Mesendoderm (in vitro differentiated cells): ENCODE measurements around the gene NDUFB11. TPM values are rescaled to one million over a fixed set of nuclear protein-coding genes. Genes with fewer than 3 reads are reported as not detected.

Experiments used
- DNase-seq: peaks from one replicate; pipeline ENCODE4 v3.0.0; 2013
- H2AK5ac ChIP-seq: 2 replicates; pipeline ENCODE4 v1.6.1; 2013; ENCODE audit warnings: low read length, inconsistent platforms
- H2BK120ac ChIP-seq: 2 replicates; pipeline ENCODE4 v1.6.1; 2013; ENCODE audit warnings: low read depth, mild to moderate bottlenecking, low read length, moderate library complexity, mixed read lengths
- H2BK15ac ChIP-seq: replicated peaks from 2 replicates; pipeline ENCODE4 v1.6.1; 2013; ENCODE audit warnings: low read depth, mild to moderate bottlenecking, moderate library complexity
- H2BK5ac ChIP-seq: 2 replicates; pipeline ENCODE4 v1.6.1; 2013; ENCODE audit warnings: low read length, inconsistent platforms
- H3K18ac ChIP-seq: 2 replicates; pipeline ENCODE4 v1.6.1; 2013; ENCODE audit warnings: mild to moderate bottlenecking, low read length, mixed read lengths
- H3K23ac ChIP-seq: one replicate; pipeline ENCODE4 v1.6.1; 2013; ENCODE audit warnings: low read length
- H3K27ac ChIP-seq: 2 replicates; pipeline ENCODE4 v1.5.1; 2013; ENCODE audit warnings: low read depth, mild to moderate bottlenecking, inconsistent platforms, low read length, moderate library complexity
- H3K27me3 ChIP-seq: 2 replicates; pipeline ENCODE4 v1.6.1; 2013; ENCODE audit warnings: low read length, control low read depth, mild to moderate bottlenecking, inconsistent platforms; ENCODE audit not compliant: insufficient read depth, poor library complexity
- H3K36me3 ChIP-seq: 2 replicates; pipeline ENCODE4 v1.6.1; 2013; ENCODE audit warnings: low read length, inconsistent platforms; ENCODE audit not compliant: control insufficient read depth, insufficient read depth
- H3K4ac ChIP-seq: one replicate; pipeline ENCODE4 v1.6.1; 2013; ENCODE audit warnings: low read depth, mild to moderate bottlenecking, low read length, moderate library complexity
- H3K4me1 ChIP-seq: 2 replicates; pipeline ENCODE4 v1.6.1; 2013; ENCODE audit warnings: low read depth, low read length, inconsistent platforms; ENCODE audit not compliant: control insufficient read depth
- H3K4me2 ChIP-seq: 2 replicates; pipeline ENCODE4 v1.6.1; 2013; ENCODE audit warnings: low read length
- H3K4me3 ChIP-seq: 2 replicates; pipeline ENCODE4 v1.5.1; 2013; ENCODE audit warnings: mild to moderate bottlenecking, low read length
- H3K56ac ChIP-seq: one replicate; pipeline ENCODE4 v1.6.1; 2013; ENCODE audit warnings: low read length
- H3K79me1 ChIP-seq: 2 replicates; pipeline ENCODE4 v1.6.1; 2013; ENCODE audit warnings: low read length, inconsistent platforms
- H3K79me2 ChIP-seq: 2 replicates; pipeline ENCODE4 v1.6.1; 2013; ENCODE audit warnings: mild to moderate bottlenecking, low read length; ENCODE audit not compliant: control insufficient read depth, insufficient read depth
- H3K9ac ChIP-seq: 2 replicates; pipeline ENCODE4 v1.6.1; 2013; ENCODE audit warnings: low read length, inconsistent platforms
- H4K5ac ChIP-seq: one replicate; pipeline ENCODE4 v1.6.1; 2013; ENCODE audit warnings: low read length
- H4K8ac ChIP-seq: one replicate; pipeline ENCODE4 v1.6.1; 2013; ENCODE audit warnings: low read depth, mild to moderate bottlenecking, control low read depth, low read length, moderate library complexity
- WGBS: extraction: QIAGEN DNeasy Blood & Tissue Kit; methylation state at CpG from one replicate; pipeline ENCODE4 v1.1.7; 2013; ENCODE audit warnings: low lambda C conversion rate, missing lambda C conversion rate; ENCODE audit not compliant: insufficient coverage; ENCODE audit errors: extremely low coverage; 5-methylcytosine and 5-hydroxymethylcytosine counted together
- polyA plus RNA-seq, 2 experiments: library from polyadenylated mRNA; stranded (reverse); fragments of 200-250 nt; gene quantifications; one replicate each; pipeline ENCODE4 v1.2.3, GENCODE V29; 2013

Gene NDUFB11
- polyA plus RNA-seq (2013, experiment 1 of 2): 100 TPM
- 101 TPM for polyA plus RNA-seq (2013, experiment 2 of 2)

GRCh38 chrX:47144626-47145394 is at the start of gene NDUFB11, which contains the start of gene RBM10:
Gene NDUFB11 (minus strand): TSS chrX:47144702. CDS start chrX:47144679, 23 bp downstream.
Gene RBM10 (plus strand): TSS chrX:47145221. CDS start chrX:47147482, 2,261 bp downstream.
- no peak within 1 kb of the TSS for H3K23ac ChIP-seq
- H3K4me3 ChIP-seq: peak within 1 kb of the TSS; percentile 86
- H3K18ac ChIP-seq: peak within 1 kb of the TSS; percentile 60
- no peak within 1 kb of the TSS for H4K8ac ChIP-seq
- peaks cover 3% of the 10 kb centered on the region for H3K79me1 ChIP-seq
- peak within 1 kb of the TSS; percentile 79 for H3K27ac ChIP-seq
- H3K27me3 ChIP-seq: no peaks in the 10 kb centered on the region
- no peak within 1 kb of the TSS for H2AK5ac ChIP-seq
- peak within 1 kb of the TSS; percentile 95 for H3K9ac ChIP-seq
- no CpG with 5 or more reads among the region's 54 CpGs for WGBS
- no peak within 1 kb of the TSS for H2BK5ac ChIP-seq
- no peak within 1 kb of the TSS for H2BK15ac ChIP-seq
- H3K36me3 ChIP-seq: no peaks in the 10 kb centered on the region
- no peaks in the 10 kb centered on the region for H3K4me1 ChIP-seq
- H3K79me2 ChIP-seq: peaks cover 44% of the 10 kb centered on the region
- H3K56ac ChIP-seq: peak within 1 kb of the TSS; percentile 95
- no peak within 1 kb of the TSS for H2BK120ac ChIP-seq
- H4K5ac ChIP-seq: no peak within 1 kb of the TSS
- peak; percentile 97 for DNase-seq
- H3K4me2 ChIP-seq: peak within 1 kb of the TSS; percentile 83
- H3K4ac ChIP-seq: peak within 1 kb of the TSS; percentile 62

GRCh38 chrX:47193475-47194193 is 49.1 kb upstream of the NDUFB11 start, which contains the start of gene UBA1:
Gene UBA1 (plus strand): TSS chrX:47193829. CDS start chrX:47198803, 4,974 bp downstream.
- no peak within 1 kb of the TSS for H4K5ac ChIP-seq
- H3K27me3 ChIP-seq: no peaks in the 10 kb centered on the region
- no peak within 1 kb of the TSS for H2BK120ac ChIP-seq
- DNase-seq: peak; percentile 96
- no CpG with 5 or more reads among the region's 50 CpGs for WGBS
- H2AK5ac ChIP-seq: no peak within 1 kb of the TSS
- peak within 1 kb of the TSS; percentile 79 for H3K27ac ChIP-seq
- no peak within 1 kb of the TSS for H2BK15ac ChIP-seq
- peaks cover 36% of the 10 kb centered on the region for H3K79me2 ChIP-seq
- no peak within 1 kb of the TSS for H2BK5ac ChIP-seq
- no peaks in the 10 kb centered on the region for H3K79me1 ChIP-seq
- H3K4me1 ChIP-seq: peaks cover 10% of the 10 kb centered on the region
- H4K8ac ChIP-seq: no peak within 1 kb of the TSS
- peak within 1 kb of the TSS; percentile 72 for H3K4me3 ChIP-seq
- peak within 1 kb of the TSS; percentile 89 for H3K9ac ChIP-seq
- peak within 1 kb of the TSS; percentile 95 for H3K4ac ChIP-seq
- peak within 1 kb of the TSS; percentile 88 for H3K18ac ChIP-seq
- H3K36me3 ChIP-seq: no peaks in the 10 kb centered on the region
- peak within 1 kb of the TSS; percentile 45 for H3K23ac ChIP-seq
- H3K4me2 ChIP-seq: peak within 1 kb of the TSS; percentile 54
- H3K56ac ChIP-seq: peak within 1 kb of the TSS; percentile 95

- Histone ChIP-seq H3K27me3 (no peaks in the 10 kb centered on the region), H3K4me3 (no peak overlapping the region), H3K79me2 (peaks cover 27% of the 10 kb centered on the region), H3K23ac (no peak overlapping the region), H3K27ac (no peak overlapping the region), H4K5ac (no peak overlapping the region), H3K18ac (no peak overlapping the region), H3K9ac (peak overlapping the region; percentile 46), H3K36me3 (no peaks in the 10 kb centered on the region), H2AK5ac (no peak overlapping the region), H2BK5ac (no peak overlapping the region), H3K79me1 (no peaks in the 10 kb centered on the region), H4K8ac (no peak overlapping the region), H3K56ac (no peak overlapping the region), H3K4me2 (peak overlapping the region; percentile 14), H2BK120ac (no peak overlapping the region), H2BK15ac (no peak overlapping the region), H3K4ac (no peak overlapping the region), H3K4me1 (peaks cover 7% of the 10 kb centered on the region)
- DNase-seq: peak; percentile 74
- no CpG with 5 or more reads among the region's 16 CpGs for WGBS
These were observed 47.4 kb upstream of the NDUFB11 start for GRCh38 chrX:47191806-47192401.

- H3K23ac ChIP-seq: no peak overlapping the region
- DNase-seq: peak; percentile 30
- H3K27me3 ChIP-seq: no peaks in the 10 kb centered on the region
- H3K27ac ChIP-seq: no peak overlapping the region
- no peaks in the 10 kb centered on the region for H3K79me1 ChIP-seq
- peak overlapping the region; percentile 64 for H3K9ac ChIP-seq
- peak overlapping the region; percentile 76 for H3K56ac ChIP-seq
- H3K79me2 ChIP-seq: peaks cover 21% of the 10 kb centered on the region
- H4K5ac ChIP-seq: no peak overlapping the region
- H3K4ac ChIP-seq: no peak overlapping the region
- peak overlapping the region; percentile 29 for H3K4me3 ChIP-seq
- H4K8ac ChIP-seq: no peak overlapping the region
- H2BK5ac ChIP-seq: no peak overlapping the region
- no peaks in the 10 kb centered on the region for H3K36me3 ChIP-seq
- H2BK15ac ChIP-seq: no peak overlapping the region
- H3K4me2 ChIP-seq: peak overlapping the region; percentile 29
- peaks cover 3% of the 10 kb centered on the region for H3K4me1 ChIP-seq
- H2BK120ac ChIP-seq: no peak overlapping the region
- H2AK5ac ChIP-seq: no peak overlapping the region
- no peak overlapping the region for H3K18ac ChIP-seq
- WGBS: no CpG with 5 or more reads among the region's 26 CpGs
These were observed 46.8 kb upstream of the NDUFB11 start for GRCh38 chrX:47191331-47191730.

- no peak overlapping the region for H2AK5ac ChIP-seq
- H4K8ac ChIP-seq: no peak overlapping the region
- H3K4me2 ChIP-seq: peak overlapping the region; percentile 29
- no peak overlapping the region for H4K5ac ChIP-seq
- H2BK5ac ChIP-seq: no peak overlapping the region
- H3K18ac ChIP-seq: no peak overlapping the region
- no peak overlapping the region for H3K27ac ChIP-seq
- no peak overlapping the region for H3K4ac ChIP-seq
- H3K36me3 ChIP-seq: no peaks in the 10 kb centered on the region
- peak overlapping the region; percentile 64 for H3K9ac ChIP-seq
- peak overlapping the region; percentile 29 for H3K4me3 ChIP-seq
- peak overlapping the region; percentile 76 for H3K56ac ChIP-seq
- no peak overlapping the region for H2BK120ac ChIP-seq
- H3K79me2 ChIP-seq: peaks cover 15% of the 10 kb centered on the region
- no peaks in the 10 kb centered on the region for H3K4me1 ChIP-seq
- no CpG with 5 or more reads among the region's 40 CpGs for WGBS
- H2BK15ac ChIP-seq: no peak overlapping the region
- H3K23ac ChIP-seq: no peak overlapping the region
- H3K79me1 ChIP-seq: no peaks in the 10 kb centered on the region
- DNase-seq: peak; percentile 96
- H3K27me3 ChIP-seq: no peaks in the 10 kb centered on the region
These were observed 46.2 kb upstream of the NDUFB11 start for GRCh38 chrX:47190445-47191269.
